Body of pancreas (tissue), 4 donors: ENCODE results near the gene NPAS2.

ENCODE experiments used
- CTCF ChIP-seq, 7 experiments: fragments of 450-650 bp in 4 of 7; fragments of 200-600 bp in 3 of 7; sonication (generic) in 3 of 7; IDR thresholded peaks; one replicate each; pipeline ENCODE4 v1.5.1; 2016 to 2019; ENCODE audit warnings: antibody characterized with exemption in 7 of 7
- POLR2A ChIP-seq, 3 donors: fragments of 450-650 bp; IDR thresholded peaks; one replicate each; pipeline ENCODE4 v1.6.1; 2016; ENCODE audit warnings: antibody characterized with exemption in 3 of 3, mild to moderate bottlenecking in 2 of 3

DNA sequence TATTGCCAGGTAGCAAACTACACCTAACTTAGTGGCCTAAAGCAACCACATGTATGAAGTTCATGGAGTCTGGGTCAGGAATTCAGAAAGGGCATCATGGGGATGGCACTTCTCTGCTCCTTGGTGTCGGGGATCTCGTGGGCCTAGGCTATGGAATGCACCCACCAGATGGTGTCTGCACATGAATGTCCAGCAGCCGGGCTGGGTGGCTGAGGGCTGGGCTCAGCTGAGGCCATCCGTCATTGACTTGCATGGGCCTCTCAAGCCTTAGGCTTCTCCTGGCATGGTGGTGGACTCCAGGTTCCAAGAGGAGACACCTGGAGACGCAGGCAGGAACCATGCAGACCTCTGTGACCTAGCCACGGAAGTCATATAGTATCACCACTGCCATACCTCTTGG is 156.1 kb downstream of the NPAS2 start:
- TF ChIP-seq POLR2A (IDR thresholded peaks at IDR 0.05) (no peak), CTCF (IDR thresholded peaks at IDR 0.05) (no peak)
